ENCODE results near the gene NBAS. TPM values are rescaled to one million over a fixed set of nuclear protein-coding genes. Genes with fewer than 3 reads are reported as not detected.
A peak's percentile ranks its signal among the peaks of the same experiment; 100 is the strongest.

Gene NBAS
- total RNA-seq, 2 donors from 2014 or later = 31.5 to 32.0 TPM

- no peaks in the 10 kb centered on the region for H3K27me3 ChIP-seq (replicated peaks; ENCODE audit: insufficient read depth)
- no peak for TF ChIP-seq CTCF (IDR thresholded peaks at IDR 0.05)
- no peak overlapping the region for H3K4me3 ChIP-seq
- H3K36me3 ChIP-seq = peaks cover 17% of the 10 kb centered on the region
- DNase-seq (ENCODE audit: low spot score) = no peak
- no peaks in the 10 kb centered on the region for H3K9me3 ChIP-seq
- H3K4me1 ChIP-seq (ENCODE audit: control insufficient read depth in 1 of 2, low read depth in 2 of 2) = peaks cover 12 to 29% of the 10 kb centered on the region in 2 donors
- no peak for ATAC-seq (ENCODE audit: insufficient number of reproducible peaks, low FRiP score, low read depth)
- no peak overlapping the region for H3K27ac ChIP-seq
These were observed 34.3 kb upstream of the NBAS start for GRCh38 chr2:15595342-15595905.

- Histone ChIP-seq H3K9me3 (no peaks in the 10 kb centered on the region), H3K4me1 (ENCODE audit: control insufficient read depth in 1 of 2, low read depth in 2 of 2) (peaks cover 12 to 29% of the 10 kb centered on the region in 2 donors), H3K36me3 (peaks cover 10% of the 10 kb centered on the region), H3K27ac (no peak overlapping the region), H3K27me3 (replicated peaks; ENCODE audit: insufficient read depth) (no peaks in the 10 kb centered on the region), H3K4me3 (no peak overlapping the region)
- DNase-seq (ENCODE audit: low spot score) (no peak), ATAC-seq (ENCODE audit: insufficient number of reproducible peaks, low FRiP score, low read depth) (no peak)
- no peak for TF ChIP-seq CTCF (IDR thresholded peaks at IDR 0.05)
These were observed 33.4 kb upstream of the NBAS start for GRCh38 chr2:15594291-15595256.

GRCh38 chr2:15593327-15593705 lies 32.2 kb upstream of the NBAS start:
- no peak for TF ChIP-seq CTCF (IDR thresholded peaks at IDR 0.05)
- no peak for DNase-seq (ENCODE audit: low spot score)
- Histone ChIP-seq H3K4me1 (ENCODE audit: control insufficient read depth in 1 of 2, low read depth in 2 of 2) (peaks cover 12 to 29% of the 10 kb centered on the region in 2 donors), H3K27me3 (replicated peaks; ENCODE audit: insufficient read depth) (no peaks in the 10 kb centered on the region), H3K9me3 (no peaks in the 10 kb centered on the region), H3K36me3 (peaks cover 7% of the 10 kb centered on the region), H3K27ac (no peak overlapping the region), H3K4me3 (peak overlapping the region; percentile 74)
- ATAC-seq (ENCODE audit: insufficient number of reproducible peaks, low FRiP score, low read depth) = no peak

- TF ChIP-seq CTCF (IDR thresholded peaks at IDR 0.05) = no peak
- Histone ChIP-seq H3K4me3 (peak within 1 kb of the TSS; percentile 74), H3K36me3 (no peaks in the 10 kb centered on the region), H3K27me3 (replicated peaks; ENCODE audit: insufficient read depth) (no peaks in the 10 kb centered on the region), H3K4me1 (ENCODE audit: control insufficient read depth in 1 of 2, low read depth in 2 of 2) (peaks cover 12 to 29% of the 10 kb centered on the region in 2 donors), H3K27ac (peak within 1 kb of the TSS; percentile 81 to 84), H3K9me3 (no peaks in the 10 kb centered on the region)
- ATAC-seq (ENCODE audit: insufficient number of reproducible peaks, low FRiP score, low read depth) = peak; percentile 83
- DNase-seq (ENCODE audit: low spot score) = peak; percentile 35
These were observed 30.7 kb upstream of the NBAS start, which contains the start of gene DDX1 for GRCh38 chr2:15591692-15592463. Gene DDX1 (plus strand): TSS chr2:15591868. CDS start chr2:15591934, 66 bp downstream.

GRCh38 chr2:15591373-15591691 lies 30.2 kb upstream of the NBAS start:
- H3K27me3 ChIP-seq (replicated peaks; ENCODE audit: insufficient read depth) = no peaks in the 10 kb centered on the region
- H3K9me3 ChIP-seq = no peaks in the 10 kb centered on the region
- H3K27ac ChIP-seq = peak overlapping the region; percentile 81 to 84
- no peak for TF ChIP-seq CTCF (IDR thresholded peaks at IDR 0.05)
- DNase-seq (ENCODE audit: low spot score) (no peak), ATAC-seq (ENCODE audit: insufficient number of reproducible peaks, low FRiP score, low read depth) (no peak)
- peaks cover 12 to 29% of the 10 kb centered on the region in 2 donors for H3K4me1 ChIP-seq (ENCODE audit: control insufficient read depth in 1 of 2, low read depth in 2 of 2)
- H3K36me3 ChIP-seq = no peaks in the 10 kb centered on the region
- peak overlapping the region; percentile 74 for H3K4me3 ChIP-seq

Measured in thoracic aorta (tissue), 2 donors.